Stimulated activated CD8-positive, alpha-beta memory T cell treated with anti-CD3 and anti-CD28 coated beads, Interleukin-15, amount 100 ng/mL, for 1 hour (primary cell): Measurements from ENCODE around the gene MAP3K14.

Experiments
- DNase-seq: peaks from one replicate; pipeline ENCODE4 v3.0.0-alpha.2; 2020; ENCODE audit warnings: low read depth

MAP3K14 gene

GRCh38 chr17:45235416-45236281, 81.2 kb downstream of the MAP3K14 start:
- DNase-seq: peak; percentile 69

GRCh38 chr17:45234641-45235415, 82.0 kb downstream of the MAP3K14 start:
- DNase-seq: no peak

GRCh38 chr17:45233423-45233924, 83.3 kb downstream of the MAP3K14 start:
- no peak for DNase-seq

- no peak for DNase-seq
These were observed 84.1 kb downstream of the MAP3K14 start for GRCh38 chr17:45232514-45233422.

- DNase-seq: no peak
These were observed 85.2 kb downstream of the MAP3K14 start for GRCh38 chr17:45231481-45232116.

- no peak for DNase-seq
These were observed 85.9 kb downstream of the MAP3K14 start for GRCh38 chr17:45230787-45231480.

- DNase-seq: no peak
These were observed 86.4 kb downstream of the MAP3K14 start for GRCh38 chr17:45230410-45230786.

- no peak for DNase-seq
These were observed 87.0 kb downstream of the MAP3K14 start for GRCh38 chr17:45229681-45230409.

- peak; percentile 49 for DNase-seq
These were observed 87.9 kb downstream of the MAP3K14 start for GRCh38 chr17:45228763-45229539.

GRCh38 chr17:45227926-45228762, 88.7 kb downstream of the MAP3K14 start:
- DNase-seq: no peak

GRCh38 chr17:45227101-45227925, 89.5 kb downstream of the MAP3K14 start:
- no peak for DNase-seq

GRCh38 chr17:45226576-45226975, 90.2 kb downstream of the MAP3K14 start:
- no peak for DNase-seq

GRCh38 chr17:45225964-45226530, 90.8 kb downstream of the MAP3K14 start:
- peak; percentile 89 for DNase-seq

GRCh38 chr17:45225051-45225700, 91.6 kb downstream of the MAP3K14 start:
- no peak for DNase-seq

- DNase-seq: no peak
These were observed 92.2 kb downstream of the MAP3K14 start for GRCh38 chr17:45224671-45225050.
